Stimulated activated memory B cell treated with anti-CD40 and anti-IgM and Interleukin-4, amounts not matched to agents 10 μg/mL and 1 μg/mL and 100 μg/mL, for 72 hours (primary cell): Measurements from ENCODE around the gene ATP13A1.
"Not testable (repeated sequence)": the region's sequence is repeated elsewhere in the genome, so short reads cannot be mapped to it uniquely, and the experiment has no call there.

Experiments used
- ATAC-seq: fragments of 150-1000 bp; cut with Tn5 transposase; 2 replicates; pipeline ENCODE4 v1.10.0; 2021
- H3K27ac Mint-ChIP-seq: one replicate; pipeline ENCODE4 v1.8.0; 2022; ENCODE audit warnings: mild to moderate bottlenecking, mixed read lengths
- H3K27me3 Mint-ChIP-seq: one replicate; pipeline ENCODE4 v1.8.0; 2022; ENCODE audit warnings: mixed read lengths
- H3K36me3 Mint-ChIP-seq: one replicate; pipeline ENCODE4 v1.8.0; 2022; ENCODE audit warnings: mixed read lengths
- H3K4me1 Mint-ChIP-seq: one replicate; pipeline ENCODE4 v1.8.0; 2022; ENCODE audit warnings: mixed read lengths
- H3K4me3 Mint-ChIP-seq: one replicate; pipeline ENCODE4 v1.8.0; 2022; ENCODE audit warnings: mild to moderate bottlenecking, moderate library complexity, mixed read lengths
- H3K9me3 Mint-ChIP-seq: one replicate; pipeline ENCODE4 v1.8.0; 2022; ENCODE audit warnings: mixed read lengths

ATP13A1 gene

DNA sequence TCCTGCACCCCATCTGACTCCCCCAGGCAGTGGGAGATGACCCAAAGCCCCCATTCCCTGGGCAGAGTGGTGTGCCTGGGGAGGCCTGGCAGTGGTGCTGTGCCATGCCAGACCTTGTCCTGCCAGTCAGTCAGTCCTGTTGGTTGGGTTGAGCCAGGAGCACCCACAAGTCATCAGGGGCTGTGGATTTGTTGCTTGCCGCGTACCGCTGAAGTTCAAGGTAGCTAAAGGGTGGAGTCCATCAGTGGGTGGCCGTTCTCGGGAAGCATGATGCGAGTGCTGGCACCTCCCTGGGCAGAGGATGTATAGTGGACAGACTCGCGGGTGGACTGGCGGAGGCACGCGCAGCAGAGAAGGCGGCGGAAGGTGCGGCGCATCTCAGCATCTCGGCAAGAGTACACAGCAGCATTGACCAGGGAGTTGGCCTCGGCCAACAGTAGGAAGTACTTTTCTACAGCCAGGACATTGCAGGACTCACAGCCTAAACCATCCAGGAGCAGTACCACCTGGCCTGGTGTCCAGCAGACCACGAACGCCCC lies 39.4 kb downstream of the ATP13A1 start:
- no peak overlapping the region for H3K4me3 Mint-ChIP-seq
- H3K27me3 Mint-ChIP-seq, result no peaks in the 10 kb centered on the region
- H3K27ac Mint-ChIP-seq, result peak overlapping the region; percentile 17
- H3K9me3 Mint-ChIP-seq, result no peaks in the 10 kb centered on the region
- ATAC-seq, result no peak
- peaks cover 26% of the 10 kb centered on the region for H3K36me3 Mint-ChIP-seq
- H3K4me1 Mint-ChIP-seq, result peaks cover 50% of the 10 kb centered on the region

DNA sequence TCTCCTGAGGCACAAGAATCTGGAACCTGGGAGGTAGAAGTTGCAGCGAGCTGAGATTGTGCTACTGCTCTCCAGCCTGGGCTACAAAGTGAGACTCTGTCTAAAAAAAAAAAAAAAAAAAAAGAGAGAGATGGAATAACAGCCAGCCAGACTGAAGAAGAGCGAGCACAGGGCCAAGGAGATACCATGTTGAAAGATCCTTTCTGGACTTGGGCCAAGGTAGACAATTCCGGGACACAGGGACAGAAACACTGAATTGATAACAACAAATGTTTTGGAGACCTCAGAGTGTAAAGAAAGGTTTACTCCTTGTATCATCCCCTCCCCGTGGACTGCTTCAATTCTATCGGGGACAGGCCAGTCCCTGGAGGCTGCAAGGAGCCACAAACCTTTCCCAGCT lies 40.1 kb downstream of the ATP13A1 start:
- Mint-ChIP-seq H3K4me1 (peaks cover 48% of the 10 kb centered on the region), H3K4me3 (no peak overlapping the region), H3K27me3 (no peaks in the 10 kb centered on the region), H3K27ac (no peak overlapping the region), H3K9me3 (no peaks in the 10 kb centered on the region), H3K36me3 (peaks cover 20% of the 10 kb centered on the region)
- no peak for ATAC-seq

DNA sequence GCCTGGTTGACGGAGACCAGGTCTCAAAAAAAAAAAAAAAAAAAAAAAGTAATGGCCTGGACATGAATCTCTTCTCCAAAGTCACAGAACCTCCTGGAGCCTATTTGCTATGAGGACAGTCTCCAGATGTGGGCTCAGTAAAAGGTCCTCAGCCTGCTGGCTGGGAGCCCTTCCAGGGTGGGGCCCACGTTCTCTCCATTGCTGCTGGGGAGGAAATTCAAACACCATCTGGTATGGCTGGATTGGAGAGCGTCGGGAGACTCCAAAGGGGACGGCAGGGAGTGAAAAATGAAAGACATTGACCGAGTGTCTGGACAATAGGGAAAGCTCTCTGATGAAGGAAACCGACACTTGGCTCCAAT lies 43.6 kb downstream of the ATP13A1 start:
- Mint-ChIP-seq H3K4me1 (peaks cover 58% of the 10 kb centered on the region), H3K9me3 (no peaks in the 10 kb centered on the region), H3K27ac (peak overlapping the region; percentile 8), H3K4me3 (no peak overlapping the region), H3K27me3 (no peaks in the 10 kb centered on the region), H3K36me3 (peaks cover 21% of the 10 kb centered on the region)
- no peak for ATAC-seq

DNA sequence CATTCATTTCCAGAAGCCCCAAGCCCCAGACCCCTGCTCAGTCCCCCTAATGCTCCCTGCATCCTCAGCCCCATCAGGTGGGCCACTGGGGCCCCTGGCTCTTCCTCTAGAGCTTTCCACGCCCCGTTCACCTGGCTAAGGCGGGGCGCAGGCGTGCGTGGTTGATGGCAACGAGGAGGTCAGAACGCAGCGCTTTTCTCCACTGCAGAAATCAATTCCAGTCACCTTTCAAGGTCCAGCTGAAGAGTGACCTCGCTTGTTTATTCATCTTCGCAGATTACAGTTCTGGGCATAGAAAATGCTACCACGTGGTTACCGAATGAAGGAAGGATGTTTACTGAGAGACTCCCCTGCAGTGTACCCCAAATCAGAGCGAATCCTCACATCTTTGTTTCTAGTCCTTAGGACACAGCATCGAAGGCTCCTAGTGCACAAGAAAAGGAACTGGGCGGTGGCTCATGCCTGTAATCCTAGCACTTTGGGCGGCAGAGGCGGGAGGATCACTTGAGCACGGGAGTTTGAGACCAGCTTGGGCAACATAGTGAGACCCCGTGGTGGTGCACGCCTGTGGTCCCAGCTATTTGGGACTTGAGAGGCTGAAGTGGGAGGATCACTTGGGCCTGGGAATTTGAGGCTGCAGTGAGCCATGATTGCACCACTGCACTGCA lies 44.2 kb downstream of the ATP13A1 start:
- Mint-ChIP-seq H3K27ac (peak overlapping the region; percentile 8), H3K27me3 (no peaks in the 10 kb centered on the region), H3K4me1 (peaks cover 56% of the 10 kb centered on the region), H3K9me3 (no peaks in the 10 kb centered on the region), H3K4me3 (peak overlapping the region; percentile 65), H3K36me3 (peaks cover 17% of the 10 kb centered on the region)
- ATAC-seq, result no peak

DNA sequence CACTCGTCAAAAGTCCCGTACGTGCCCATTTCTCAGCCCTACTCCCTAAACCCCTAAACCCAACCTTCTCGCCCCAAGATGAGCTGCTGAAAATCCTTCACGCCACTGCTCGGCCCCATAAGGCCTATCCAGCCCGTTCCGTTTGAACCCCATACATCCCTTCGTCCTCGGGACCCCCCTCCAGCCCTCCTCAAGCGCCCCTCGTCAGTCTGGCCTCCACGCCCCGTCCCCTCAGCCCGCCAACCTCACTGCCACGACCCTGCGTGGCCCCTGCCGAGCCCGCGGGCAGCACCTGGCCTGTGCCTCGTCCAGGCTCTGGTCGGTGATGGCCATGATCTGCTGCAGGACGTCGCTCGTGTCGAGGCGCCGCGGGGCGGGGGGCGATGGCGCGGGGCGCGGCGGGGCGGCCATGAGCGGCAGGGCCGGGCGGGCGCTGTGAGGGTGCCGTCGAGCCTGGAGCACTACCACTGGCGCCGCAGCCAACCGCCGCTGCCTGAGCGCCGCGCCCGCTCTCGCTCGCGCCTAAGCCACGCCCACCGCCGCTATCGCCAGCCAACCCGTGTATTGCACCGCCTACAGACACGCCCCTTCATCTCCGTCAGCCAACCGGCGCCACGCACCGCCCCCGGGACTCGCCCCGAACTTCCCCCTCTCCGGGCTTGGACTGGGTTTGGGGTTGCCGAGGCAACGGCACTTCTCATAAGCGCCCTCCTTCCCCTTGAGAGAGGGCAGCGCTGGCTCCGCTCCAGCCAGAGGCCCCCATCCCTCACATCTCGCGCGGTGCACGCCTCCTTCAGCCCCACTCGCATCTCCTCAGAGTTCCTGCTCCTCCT lies 45.0 kb downstream of the ATP13A1 start, which contains the start of gene PBX4:
PBX4 (minus strand) TSS at position 469 of the 833 bp plus-strand sequence; CDS start at position 411, 58 bp downstream.
- H3K27ac Mint-ChIP-seq, result peak within 1 kb of the TSS; percentile 8
- H3K4me1 Mint-ChIP-seq, result peaks cover 52% of the 10 kb centered on the region
- no peaks in the 10 kb centered on the region for H3K27me3 Mint-ChIP-seq
- peaks cover 17% of the 10 kb centered on the region for H3K36me3 Mint-ChIP-seq
- H3K4me3 Mint-ChIP-seq, result peak within 1 kb of the TSS; percentile 85
- peak; percentile 99 for ATAC-seq
- no peaks in the 10 kb centered on the region for H3K9me3 Mint-ChIP-seq

DNA sequence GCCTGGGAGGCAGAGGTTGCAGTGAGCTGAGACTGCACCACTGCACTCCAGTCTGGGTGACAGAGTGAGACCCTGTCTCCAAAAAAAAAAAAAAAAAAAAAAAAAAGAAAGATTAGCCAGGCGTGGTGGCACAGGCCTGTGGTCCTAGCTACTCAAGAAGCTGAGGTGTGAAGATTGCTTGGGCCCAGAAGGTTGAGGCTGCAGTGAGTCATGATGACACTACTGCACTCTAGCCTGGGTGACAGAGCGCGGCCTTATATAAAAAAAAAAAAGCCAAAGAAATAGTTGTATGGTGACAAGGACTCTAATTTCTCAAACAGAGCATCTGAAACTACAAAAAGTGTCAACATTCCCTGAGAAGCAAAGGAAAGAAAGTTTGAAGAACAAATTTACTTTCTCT lies 48.4 kb downstream of the ATP13A1 start:
- H3K36me3 Mint-ChIP-seq, result peaks cover 24% of the 10 kb centered on the region
- H3K9me3 Mint-ChIP-seq, result no peaks in the 10 kb centered on the region
- H3K27me3 Mint-ChIP-seq, result no peaks in the 10 kb centered on the region
- peak overlapping the region; percentile 50 for H3K27ac Mint-ChIP-seq
- no peak for ATAC-seq
- peaks cover 48% of the 10 kb centered on the region for H3K4me1 Mint-ChIP-seq
- no peak overlapping the region for H3K4me3 Mint-ChIP-seq

DNA sequence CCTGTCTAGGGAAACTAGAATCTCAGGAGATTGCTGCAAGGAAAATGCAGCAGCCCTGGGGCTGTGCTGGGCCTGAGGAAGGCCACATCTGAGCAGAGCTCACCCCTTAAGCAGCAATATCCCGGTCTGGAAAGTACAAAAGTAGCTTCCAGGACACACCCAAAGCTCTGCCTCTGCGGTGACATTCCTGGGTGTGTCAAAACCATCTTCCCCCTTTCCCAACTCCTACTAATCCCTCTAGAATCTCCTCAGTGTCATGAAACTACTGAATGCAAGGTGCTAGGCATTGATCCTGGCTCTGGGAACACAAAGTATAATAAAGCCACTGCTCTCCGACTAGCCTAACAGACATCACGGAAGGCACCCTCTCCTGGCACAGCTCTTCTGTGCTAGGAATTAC lies 50.0 kb downstream of the ATP13A1 start:
- Mint-ChIP-seq H3K27me3 (no peaks in the 10 kb centered on the region), H3K27ac (no peak overlapping the region), H3K4me1 (peaks cover 42% of the 10 kb centered on the region), H3K36me3 (peaks cover 35% of the 10 kb centered on the region), H3K9me3 (no peaks in the 10 kb centered on the region), H3K4me3 (no peak overlapping the region)
- ATAC-seq, result no peak

DNA sequence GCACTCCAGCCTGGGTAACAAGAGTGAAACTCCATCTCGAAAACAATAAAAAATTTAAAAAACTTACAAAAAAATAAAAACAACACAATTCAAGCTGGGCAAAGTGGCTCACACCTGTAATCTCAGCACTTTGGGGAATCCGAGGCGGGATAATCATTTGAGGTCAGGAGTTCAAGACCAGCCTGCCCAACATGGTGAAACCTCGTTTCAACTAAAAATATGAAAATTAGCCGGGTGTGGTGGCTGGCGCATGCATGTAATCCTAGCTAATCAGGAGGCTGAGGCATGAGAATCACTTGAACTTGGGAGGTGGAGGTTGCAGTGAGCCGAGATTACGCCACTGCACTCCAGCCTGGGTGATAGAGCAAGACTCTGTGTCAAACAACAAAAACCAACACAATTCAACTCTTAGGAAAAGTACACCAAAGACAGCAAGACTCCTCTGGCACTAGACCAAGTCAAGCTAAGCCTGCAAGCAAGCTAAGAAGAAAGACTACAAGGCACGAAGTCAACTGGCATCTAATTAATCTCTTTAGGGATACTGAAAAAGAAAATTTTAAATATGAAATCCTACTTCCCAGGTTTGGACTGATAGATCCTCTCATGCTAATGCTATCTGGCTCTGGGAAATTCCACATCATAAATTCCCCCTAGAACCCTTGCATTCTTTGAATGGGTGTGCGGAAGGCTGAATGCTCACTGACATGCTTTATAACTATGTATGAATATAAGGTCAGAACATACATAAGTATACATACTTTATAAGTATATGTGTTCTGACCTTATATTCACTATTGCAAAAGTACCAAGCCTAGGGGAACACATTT lies 52.9 kb downstream of the ATP13A1 start:
- Mint-ChIP-seq H3K9me3 (no peaks in the 10 kb centered on the region), H3K27me3 (no peaks in the 10 kb centered on the region), H3K4me1 (peaks cover 31% of the 10 kb centered on the region), H3K4me3 (no peak overlapping the region), H3K36me3 (peaks cover 38% of the 10 kb centered on the region), H3K27ac (no peak overlapping the region)
- ATAC-seq, result no peak

DNA sequence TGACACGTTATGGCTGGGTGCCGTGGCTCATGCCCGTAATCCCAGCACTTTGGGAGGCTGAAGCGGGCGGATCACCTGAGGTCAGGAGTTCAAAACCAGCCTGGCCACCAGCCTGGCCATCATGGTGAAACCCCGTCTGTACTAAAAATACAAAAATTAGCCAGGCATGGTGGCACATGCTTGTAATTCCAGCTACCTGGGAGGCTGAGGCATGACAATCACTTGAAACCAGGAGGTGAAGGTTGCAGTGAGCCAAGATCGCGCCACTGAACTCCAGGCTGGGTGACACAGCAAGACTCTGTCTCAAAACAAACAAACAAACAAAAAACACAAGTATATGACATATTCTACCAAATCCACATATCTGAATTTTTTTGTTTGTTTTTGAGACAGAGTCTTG lies 56.8 kb downstream of the ATP13A1 start:
- H3K27ac Mint-ChIP-seq, ATAC-seq, H3K27me3 Mint-ChIP-seq, H3K4me3 Mint-ChIP-seq, H3K9me3 Mint-ChIP-seq: not testable (repeated sequence)
- peaks cover 37% of the 10 kb centered on the region for H3K36me3 Mint-ChIP-seq
- peaks cover 38% of the 10 kb centered on the region for H3K4me1 Mint-ChIP-seq

DNA sequence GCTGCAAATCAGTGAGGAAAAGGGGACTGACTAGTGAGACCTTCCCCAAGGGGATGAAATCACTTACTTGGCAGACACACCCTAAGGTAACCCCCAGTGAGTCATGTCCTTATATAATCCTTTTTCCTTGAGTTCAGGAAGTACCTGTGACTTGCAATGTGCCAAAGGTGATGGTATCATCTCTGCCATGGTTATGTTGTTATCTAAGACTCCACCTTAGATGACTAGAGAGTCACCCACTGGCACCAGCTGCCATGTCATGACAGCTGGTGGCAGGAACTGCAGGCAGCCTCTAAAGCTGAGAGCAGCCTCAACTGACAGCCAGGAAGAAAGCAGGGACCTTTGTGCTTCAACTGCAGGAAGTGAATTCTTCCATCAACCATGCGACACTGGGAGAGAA lies 57.5 kb downstream of the ATP13A1 start:
- Mint-ChIP-seq H3K4me3 (no peak overlapping the region), H3K27ac (peak overlapping the region; percentile 73), H3K27me3 (no peaks in the 10 kb centered on the region), H3K9me3 (no peaks in the 10 kb centered on the region), H3K4me1 (peaks cover 45% of the 10 kb centered on the region), H3K36me3 (peaks cover 44% of the 10 kb centered on the region)
- peak; percentile 50 for ATAC-seq

DNA sequence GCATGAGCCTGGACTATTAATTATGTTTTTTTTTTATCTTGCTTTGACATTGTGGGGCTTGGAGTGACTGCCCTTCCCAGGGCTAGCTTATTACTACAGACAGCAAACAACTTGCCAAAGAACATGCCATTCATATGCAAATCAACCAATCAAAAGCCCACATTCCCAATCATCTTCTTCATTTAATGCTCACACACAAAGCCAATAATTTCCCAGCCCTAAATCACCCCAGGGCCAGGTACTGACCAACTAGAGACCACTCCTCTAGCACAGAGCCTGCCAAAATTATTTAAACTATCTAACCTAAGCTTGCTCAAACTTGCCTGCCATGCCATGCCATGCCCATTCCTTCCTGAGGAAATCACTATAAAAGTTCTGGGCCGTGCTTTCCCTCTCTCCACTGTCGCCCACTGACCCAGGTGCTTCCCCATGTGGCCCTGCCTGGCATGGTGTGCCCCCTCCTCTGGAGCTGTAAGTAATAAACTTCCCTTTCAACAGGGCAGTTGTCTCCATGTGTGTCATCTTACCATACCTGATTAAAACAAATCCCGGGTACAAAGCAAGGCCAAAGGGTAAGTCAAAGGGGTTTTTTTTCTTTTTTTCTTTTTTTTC lies 60.7 kb downstream of the ATP13A1 start:
- no peaks in the 10 kb centered on the region for H3K27me3 Mint-ChIP-seq
- H3K4me1 Mint-ChIP-seq, result peaks cover 55% of the 10 kb centered on the region
- H3K36me3 Mint-ChIP-seq, result peaks cover 34% of the 10 kb centered on the region
- H3K27ac Mint-ChIP-seq, result peak overlapping the region; percentile 94
- no peak for ATAC-seq
- H3K9me3 Mint-ChIP-seq, result no peaks in the 10 kb centered on the region
- no peak overlapping the region for H3K4me3 Mint-ChIP-seq

DNA sequence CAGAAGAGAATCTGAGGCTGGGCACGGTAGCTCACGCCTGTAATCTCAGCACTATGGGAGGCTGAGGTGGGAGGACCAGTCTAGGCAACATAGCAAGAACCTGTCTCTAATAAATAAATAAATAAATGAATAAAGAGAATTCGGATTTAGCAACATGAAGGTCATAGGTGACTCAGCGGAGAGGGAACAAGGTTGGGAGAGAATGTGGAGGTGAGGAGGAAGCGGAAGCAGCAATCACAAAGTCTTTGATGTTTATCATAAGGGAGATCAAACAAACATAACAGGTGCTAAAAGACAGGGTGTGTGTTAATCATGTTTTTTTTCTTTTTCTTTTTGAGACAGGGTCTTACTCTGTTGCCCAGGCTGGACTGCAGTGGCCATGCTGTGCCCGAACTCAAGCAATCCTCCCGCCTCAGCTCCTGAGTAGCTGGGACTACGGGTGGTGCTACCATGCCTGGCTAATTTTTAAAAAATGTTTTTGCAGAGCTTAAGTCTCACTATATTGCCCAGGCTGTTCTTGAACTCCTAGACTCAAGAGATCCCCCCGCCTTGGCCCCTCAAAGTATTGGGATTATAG lies 61.3 kb downstream of the ATP13A1 start:
- Mint-ChIP-seq H3K27me3 (no peaks in the 10 kb centered on the region), H3K36me3 (peaks cover 34% of the 10 kb centered on the region), H3K27ac (peak overlapping the region; percentile 94), H3K4me1 (peaks cover 61% of the 10 kb centered on the region), H3K4me3 (no peak overlapping the region), H3K9me3 (no peaks in the 10 kb centered on the region)
- no peak for ATAC-seq

DNA sequence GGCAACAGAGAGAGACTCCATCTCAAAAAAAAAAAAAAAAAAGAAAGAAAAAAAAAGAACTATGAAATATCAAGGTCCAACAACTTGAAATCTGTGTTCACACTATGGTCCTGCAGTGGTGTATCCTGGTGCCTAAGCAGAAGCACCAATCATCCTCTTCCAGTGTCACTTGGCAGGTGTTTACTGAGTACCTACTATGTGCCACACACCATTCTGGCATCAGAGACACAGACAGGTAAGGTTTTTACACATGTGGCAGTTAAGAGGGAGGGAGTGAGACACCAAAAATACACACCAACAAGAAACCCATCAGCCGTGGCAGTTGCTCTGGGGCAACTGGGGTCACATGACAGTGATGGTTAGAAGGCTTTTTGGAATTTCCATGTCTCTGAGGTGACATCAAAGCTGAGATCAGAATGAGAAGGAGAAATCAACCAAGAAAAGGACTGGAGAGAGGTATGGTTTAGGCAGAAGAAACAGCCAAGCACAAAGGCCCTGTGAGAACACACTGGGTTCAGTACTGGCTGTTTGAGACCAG lies 62.6 kb downstream of the ATP13A1 start:
- peak; percentile 10 for ATAC-seq
- Mint-ChIP-seq H3K27ac (peak overlapping the region; percentile 94), H3K4me1 (peaks cover 63% of the 10 kb centered on the region), H3K36me3 (peaks cover 28% of the 10 kb centered on the region), H3K4me3 (peak overlapping the region; percentile 32), H3K27me3 (no peaks in the 10 kb centered on the region), H3K9me3 (no peaks in the 10 kb centered on the region)

DNA sequence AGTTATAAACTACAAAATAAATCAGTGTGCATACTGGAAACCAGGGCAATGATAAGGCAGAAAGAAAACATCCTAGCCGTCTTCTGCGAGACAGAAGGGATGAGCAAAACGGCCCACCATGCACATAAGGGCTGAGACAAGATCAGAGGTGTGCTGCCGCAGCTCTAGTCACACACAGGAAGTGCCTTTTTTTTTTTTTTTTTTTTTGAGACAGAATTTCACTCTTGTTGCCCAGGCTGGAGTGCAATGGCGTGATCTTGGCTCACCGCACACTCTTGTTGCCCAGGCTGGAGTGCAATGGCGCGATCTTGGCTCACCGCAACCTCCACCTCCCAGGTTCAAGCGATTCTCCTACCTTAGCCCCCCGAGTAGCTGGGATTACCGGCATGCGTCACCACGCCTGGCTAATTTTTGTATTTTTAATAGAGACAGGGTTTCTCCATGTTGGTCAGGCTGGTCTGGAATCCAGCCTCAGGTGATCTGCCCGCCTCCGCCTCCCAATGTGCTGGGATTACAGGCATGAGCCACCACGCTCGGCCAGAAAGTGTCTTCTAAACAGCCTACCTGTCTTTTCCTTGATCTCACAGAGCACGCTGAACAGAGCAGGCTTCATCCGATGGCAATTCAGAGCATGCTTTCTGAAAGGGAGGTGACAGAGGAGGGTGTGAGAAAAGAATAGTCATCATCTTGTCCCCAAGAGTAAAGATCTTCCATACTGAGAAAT lies 64.6 kb downstream of the ATP13A1 start:
- Mint-ChIP-seq H3K36me3 (peaks cover 35% of the 10 kb centered on the region), H3K27ac (peak overlapping the region; percentile 94), H3K4me3 (peak overlapping the region; percentile 31), H3K4me1 (peaks cover 71% of the 10 kb centered on the region)
- ATAC-seq, result peak; percentile 63
- H3K9me3 Mint-ChIP-seq, H3K27me3 Mint-ChIP-seq: not testable (repeated sequence)
